ENCODE results near the gene DRC3.

Gene DRC3

DNA sequence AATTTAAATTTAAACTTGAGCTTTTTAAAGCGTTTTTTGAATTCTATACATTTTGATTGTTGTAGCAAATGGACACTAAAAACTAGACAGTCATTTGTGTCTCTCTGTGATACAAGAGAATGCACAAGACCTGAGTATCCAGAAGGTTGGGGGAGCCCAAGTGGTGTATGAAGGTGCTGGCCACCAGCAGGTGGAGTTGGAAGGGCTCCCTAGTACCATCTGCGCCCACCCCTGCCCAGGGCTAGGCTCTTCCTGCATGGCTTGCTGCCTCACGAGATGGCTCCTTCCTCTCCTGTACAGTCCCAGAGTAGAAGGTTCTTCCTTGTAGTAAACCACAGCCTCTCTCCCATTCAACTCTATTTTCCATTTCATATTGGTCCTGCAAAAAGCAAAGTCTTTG is 83.6 kb downstream of the DRC3 start:
- no peak for DNase-seq

DNA sequence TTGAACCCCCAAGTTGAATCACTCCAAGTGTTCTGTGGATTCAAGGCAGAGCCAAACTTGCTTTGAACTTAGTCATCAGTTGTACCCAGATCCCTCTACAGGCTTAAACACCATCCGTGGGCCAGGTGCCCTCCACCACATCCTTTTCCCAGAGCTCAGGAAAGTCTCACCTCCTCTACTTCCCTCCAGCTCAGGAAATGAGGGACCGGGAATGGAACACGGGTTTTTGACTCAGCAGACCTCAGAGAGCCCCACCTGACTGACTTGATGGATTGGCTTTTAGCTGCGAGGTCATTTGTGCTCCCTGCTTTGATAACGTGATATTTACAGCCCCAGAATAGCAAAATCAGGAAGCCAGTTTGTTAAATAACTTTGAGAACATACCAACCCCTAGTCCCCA is 86.6 kb downstream of the DRC3 start:
- no peak for DNase-seq

DNA sequence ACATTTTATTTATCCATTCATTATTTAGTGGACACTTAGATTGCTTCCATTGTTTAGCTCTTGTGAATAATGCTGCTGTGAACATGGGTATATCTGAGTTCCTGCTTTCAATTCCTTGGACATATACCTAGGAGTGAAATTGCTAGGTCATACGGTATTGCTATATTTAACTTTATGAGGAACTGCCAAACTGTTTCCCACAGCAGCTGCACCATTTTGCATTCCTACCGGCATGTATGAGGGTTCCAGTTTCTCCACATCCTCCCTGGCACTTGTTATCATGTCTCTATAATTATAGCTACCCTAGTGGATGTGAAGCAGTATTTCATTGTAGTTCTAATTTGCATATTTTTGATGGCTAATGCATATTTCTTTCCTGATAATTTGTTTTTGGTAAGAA is 91.4 kb downstream of the DRC3 start:
- no peak for DNase-seq

DNA sequence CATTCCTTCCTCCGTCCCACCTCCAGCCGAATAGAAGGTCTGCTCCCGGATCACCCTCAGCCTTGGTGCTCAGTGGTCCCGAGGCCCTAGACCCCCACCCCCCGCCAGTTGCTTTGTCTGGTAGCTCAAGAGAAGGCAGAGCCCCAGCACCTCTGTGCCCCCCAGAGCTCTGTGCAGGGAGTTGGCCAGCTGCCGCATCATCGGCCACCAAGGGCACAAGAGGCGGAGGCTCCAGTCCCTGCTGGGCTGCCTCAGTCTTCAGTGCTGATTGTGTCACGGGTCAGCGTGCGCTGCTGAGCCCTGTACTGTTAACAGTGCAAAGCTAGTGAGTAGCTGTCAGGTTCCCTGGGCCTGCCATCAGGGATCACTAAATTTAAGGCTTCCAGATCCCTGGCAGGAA is 92.9 kb downstream of the DRC3 start:
- no peak for DNase-seq

All from stimulated activated CD4-positive, alpha-beta T cell treated with anti-CD3 and anti-CD28 coated beads, Interleukin-12 subunit alpha, Interleukin-12 subunit beta, amount 100 ng/mL, for 4 hours (primary cell).